Mesendoderm (in vitro differentiated cells): Measurements from ENCODE around the gene CETP.

Experiments
- DNase-seq: peaks from one replicate; pipeline ENCODE4 v3.0.0; 2013
- H2AK5ac ChIP-seq: 2 replicates; pipeline ENCODE4 v1.6.1; 2013; ENCODE audit warnings: low read length, inconsistent platforms
- H2BK120ac ChIP-seq: 2 replicates; pipeline ENCODE4 v1.6.1; 2013; ENCODE audit warnings: low read depth, mild to moderate bottlenecking, low read length, moderate library complexity, mixed read lengths
- H2BK15ac ChIP-seq: replicated peaks from 2 replicates; pipeline ENCODE4 v1.6.1; 2013; ENCODE audit warnings: low read depth, mild to moderate bottlenecking, moderate library complexity
- H2BK5ac ChIP-seq: 2 replicates; pipeline ENCODE4 v1.6.1; 2013; ENCODE audit warnings: low read length, inconsistent platforms
- H3K18ac ChIP-seq: 2 replicates; pipeline ENCODE4 v1.6.1; 2013; ENCODE audit warnings: mild to moderate bottlenecking, low read length, mixed read lengths
- H3K23ac ChIP-seq: one replicate; pipeline ENCODE4 v1.6.1; 2013; ENCODE audit warnings: low read length
- H3K27ac ChIP-seq: 2 replicates; pipeline ENCODE4 v1.5.1; 2013; ENCODE audit warnings: low read depth, mild to moderate bottlenecking, inconsistent platforms, low read length, moderate library complexity
- H3K27me3 ChIP-seq: 2 replicates; pipeline ENCODE4 v1.6.1; 2013; ENCODE audit warnings: low read length, control low read depth, mild to moderate bottlenecking, inconsistent platforms; ENCODE audit not compliant: insufficient read depth, poor library complexity
- H3K36me3 ChIP-seq: 2 replicates; pipeline ENCODE4 v1.6.1; 2013; ENCODE audit warnings: low read length, inconsistent platforms; ENCODE audit not compliant: control insufficient read depth, insufficient read depth
- H3K4ac ChIP-seq: one replicate; pipeline ENCODE4 v1.6.1; 2013; ENCODE audit warnings: low read depth, mild to moderate bottlenecking, low read length, moderate library complexity
- H3K4me1 ChIP-seq: 2 replicates; pipeline ENCODE4 v1.6.1; 2013; ENCODE audit warnings: low read depth, low read length, inconsistent platforms; ENCODE audit not compliant: control insufficient read depth
- H3K4me2 ChIP-seq: 2 replicates; pipeline ENCODE4 v1.6.1; 2013; ENCODE audit warnings: low read length
- H3K4me3 ChIP-seq: 2 replicates; pipeline ENCODE4 v1.5.1; 2013; ENCODE audit warnings: mild to moderate bottlenecking, low read length
- H3K56ac ChIP-seq: one replicate; pipeline ENCODE4 v1.6.1; 2013; ENCODE audit warnings: low read length
- H3K79me1 ChIP-seq: 2 replicates; pipeline ENCODE4 v1.6.1; 2013; ENCODE audit warnings: low read length, inconsistent platforms
- H3K79me2 ChIP-seq: 2 replicates; pipeline ENCODE4 v1.6.1; 2013; ENCODE audit warnings: mild to moderate bottlenecking, low read length; ENCODE audit not compliant: control insufficient read depth, insufficient read depth
- H3K9ac ChIP-seq: 2 replicates; pipeline ENCODE4 v1.6.1; 2013; ENCODE audit warnings: low read length, inconsistent platforms
- H4K5ac ChIP-seq: one replicate; pipeline ENCODE4 v1.6.1; 2013; ENCODE audit warnings: low read length
- H4K8ac ChIP-seq: one replicate; pipeline ENCODE4 v1.6.1; 2013; ENCODE audit warnings: low read depth, mild to moderate bottlenecking, control low read depth, low read length, moderate library complexity
- WGBS: extraction: QIAGEN DNeasy Blood & Tissue Kit; methylation state at CpG from one replicate; pipeline ENCODE4 v1.1.7; 2013; ENCODE audit warnings: low lambda C conversion rate, missing lambda C conversion rate; ENCODE audit not compliant: insufficient coverage; ENCODE audit errors: extremely low coverage; 5-methylcytosine and 5-hydroxymethylcytosine counted together

The CETP gene

GRCh38 chr16:56929639-56930038 lies 32.1 kb upstream of the CETP start:
- H2BK5ac ChIP-seq, result no peak overlapping the region
- no peak overlapping the region for H3K4ac ChIP-seq
- no peak overlapping the region for H3K4me2 ChIP-seq
- no peak overlapping the region for H3K23ac ChIP-seq
- no peak overlapping the region for H2BK120ac ChIP-seq
- H3K79me2 ChIP-seq, result peaks cover 23% of the 10 kb centered on the region
- H2AK5ac ChIP-seq, result no peak overlapping the region
- no peak overlapping the region for H3K18ac ChIP-seq
- H2BK15ac ChIP-seq, result no peak overlapping the region
- no peaks in the 10 kb centered on the region for H3K27me3 ChIP-seq
- no peak overlapping the region for H3K27ac ChIP-seq
- H3K56ac ChIP-seq, result no peak overlapping the region
- peaks cover 5% of the 10 kb centered on the region for H3K79me1 ChIP-seq
- H3K4me3 ChIP-seq, result no peak overlapping the region
- H4K8ac ChIP-seq, result no peak overlapping the region
- H3K4me1 ChIP-seq, result peaks cover 4% of the 10 kb centered on the region
- WGBS, result no CpG with 5 or more reads among the region's 4 CpGs
- DNase-seq, result no peak
- no peak overlapping the region for H4K5ac ChIP-seq
- no peaks in the 10 kb centered on the region for H3K36me3 ChIP-seq
- no peak overlapping the region for H3K9ac ChIP-seq

GRCh38 chr16:56930486-56931270 lies 31.1 kb upstream of the CETP start:
- Histone ChIP-seq H2BK15ac (no peak overlapping the region), H2BK120ac (no peak overlapping the region), H3K4ac (no peak overlapping the region), H4K8ac (no peak overlapping the region), H3K18ac (no peak overlapping the region), H3K27me3 (no peaks in the 10 kb centered on the region), H3K36me3 (no peaks in the 10 kb centered on the region), H3K79me2 (peaks cover 29% of the 10 kb centered on the region), H3K4me1 (peaks cover 4% of the 10 kb centered on the region), H3K79me1 (peaks cover 10% of the 10 kb centered on the region), H4K5ac (no peak overlapping the region), H3K23ac (no peak overlapping the region), H3K4me3 (no peak overlapping the region), H2BK5ac (no peak overlapping the region), H3K27ac (no peak overlapping the region), H3K4me2 (no peak overlapping the region), H3K9ac (no peak overlapping the region), H3K56ac (no peak overlapping the region), H2AK5ac (no peak overlapping the region)
- WGBS, result no CpG with 5 or more reads among the region's 15 CpGs
- DNase-seq, result no peak

GRCh38 chr16:56931271-56931891 lies 30.4 kb upstream of the CETP start:
- H2BK15ac ChIP-seq, result no peak overlapping the region
- H3K4me1 ChIP-seq, result peaks cover 4% of the 10 kb centered on the region
- peak overlapping the region; percentile 34 for H3K4me2 ChIP-seq
- no peak overlapping the region for H3K4me3 ChIP-seq
- H4K8ac ChIP-seq, result no peak overlapping the region
- H3K4ac ChIP-seq, result peak overlapping the region; percentile 94
- no peaks in the 10 kb centered on the region for H3K27me3 ChIP-seq
- H4K5ac ChIP-seq, result no peak overlapping the region
- H2BK120ac ChIP-seq, result no peak overlapping the region
- peaks cover 10% of the 10 kb centered on the region for H3K79me1 ChIP-seq
- peak overlapping the region; percentile 87 for H2AK5ac ChIP-seq
- peak overlapping the region; percentile 60 for H3K9ac ChIP-seq
- peak; percentile 51 for DNase-seq
- peak overlapping the region; percentile 56 for H3K23ac ChIP-seq
- peak overlapping the region; percentile 71 for H2BK5ac ChIP-seq
- H3K79me2 ChIP-seq, result peaks cover 29% of the 10 kb centered on the region
- H3K36me3 ChIP-seq, result no peaks in the 10 kb centered on the region
- peak overlapping the region; percentile 41 for H3K18ac ChIP-seq
- H3K56ac ChIP-seq, result peak overlapping the region; percentile 91
- whole genome bisulfite sequencing, result no CpG with 5 or more reads among the region's 25 CpGs
- no peak overlapping the region for H3K27ac ChIP-seq

- Histone ChIP-seq H2BK120ac (no peak within 1 kb of the TSS), H3K4me3 (peak within 1 kb of the TSS; percentile 88), H3K18ac (peak within 1 kb of the TSS; percentile 41), H3K56ac (peak within 1 kb of the TSS; percentile 97), H4K5ac (no peak within 1 kb of the TSS), H3K4me2 (peak within 1 kb of the TSS; percentile 88), H3K4ac (peak within 1 kb of the TSS; percentile 94), H2BK5ac (peak within 1 kb of the TSS; percentile 80), H2BK15ac (no peak within 1 kb of the TSS), H3K79me1 (peaks cover 13% of the 10 kb centered on the region), H3K9ac (peak within 1 kb of the TSS; percentile 98), H4K8ac (no peak within 1 kb of the TSS), H2AK5ac (peak within 1 kb of the TSS; percentile 87), H3K4me1 (peaks cover 4% of the 10 kb centered on the region), H3K23ac (peak within 1 kb of the TSS; percentile 89), H3K27ac (no peak within 1 kb of the TSS), H3K27me3 (no peaks in the 10 kb centered on the region), H3K36me3 (peaks cover 5% of the 10 kb centered on the region), H3K79me2 (peaks cover 30% of the 10 kb centered on the region)
- DNase-seq, result peak; percentile 98
- WGBS, result no CpG with 5 or more reads among the region's 83 CpGs
These were observed 29.6 kb upstream of the CETP start, which contains the start of gene HERPUD1 for GRCh38 chr16:56931892-56932720. Gene HERPUD1 (plus strand): TSS chr16:56932142. CDS start chr16:56932245, 103 bp downstream.

- no CpG with 5 or more reads among the region's 25 CpGs for WGBS
- H2AK5ac ChIP-seq, result no peak overlapping the region
- no peak overlapping the region for H2BK120ac ChIP-seq
- no peak overlapping the region for H4K5ac ChIP-seq
- peak overlapping the region; percentile 98 for H3K9ac ChIP-seq
- H3K56ac ChIP-seq, result peak overlapping the region; percentile 97
- H3K4ac ChIP-seq, result no peak overlapping the region
- H3K79me2 ChIP-seq, result peaks cover 30% of the 10 kb centered on the region
- peaks cover 4% of the 10 kb centered on the region for H3K4me1 ChIP-seq
- peaks cover 13% of the 10 kb centered on the region for H3K79me1 ChIP-seq
- DNase-seq, result peak; percentile 67
- peak overlapping the region; percentile 89 for H3K23ac ChIP-seq
- H3K36me3 ChIP-seq, result peaks cover 5% of the 10 kb centered on the region
- H3K27ac ChIP-seq, result no peak overlapping the region
- H4K8ac ChIP-seq, result no peak overlapping the region
- no peaks in the 10 kb centered on the region for H3K27me3 ChIP-seq
- H3K4me2 ChIP-seq, result peak overlapping the region; percentile 88
- H3K4me3 ChIP-seq, result peak overlapping the region; percentile 88
- H3K18ac ChIP-seq, result no peak overlapping the region
- H2BK5ac ChIP-seq, result no peak overlapping the region
- no peak overlapping the region for H2BK15ac ChIP-seq
These were observed 28.8 kb upstream of the CETP start for GRCh38 chr16:56932721-56933619.
